Endometrial microvascular endothelial cells (primary cell): Measurements from ENCODE around the gene MST1. TPM values are rescaled to one million over a fixed set of nuclear protein-coding genes. Genes with fewer than 3 reads are reported as not detected.

ENCODE experiments used
- in situ Hi-C: cut with HindIII; loops from 2 replicates; pipeline ENCODE4 v1.10.0; 2017; ENCODE audit warnings: low sequenced_read_pairs, low pct_unique_long_range_greater_than_20kb; ENCODE audit errors: inconsistent ontology term
- total RNA-seq: library from RNA; depleted of rRNA; stranded (reverse); fragments of >200 nt; gene quantifications from one replicate; pipeline ENCODE4 v1.2.3, GENCODE V29; 2015; ENCODE audit errors: inconsistent ontology term

MST1 gene
- total RNA-seq, 1 donor from 2014 or later, result 1.1 TPM

DNA sequence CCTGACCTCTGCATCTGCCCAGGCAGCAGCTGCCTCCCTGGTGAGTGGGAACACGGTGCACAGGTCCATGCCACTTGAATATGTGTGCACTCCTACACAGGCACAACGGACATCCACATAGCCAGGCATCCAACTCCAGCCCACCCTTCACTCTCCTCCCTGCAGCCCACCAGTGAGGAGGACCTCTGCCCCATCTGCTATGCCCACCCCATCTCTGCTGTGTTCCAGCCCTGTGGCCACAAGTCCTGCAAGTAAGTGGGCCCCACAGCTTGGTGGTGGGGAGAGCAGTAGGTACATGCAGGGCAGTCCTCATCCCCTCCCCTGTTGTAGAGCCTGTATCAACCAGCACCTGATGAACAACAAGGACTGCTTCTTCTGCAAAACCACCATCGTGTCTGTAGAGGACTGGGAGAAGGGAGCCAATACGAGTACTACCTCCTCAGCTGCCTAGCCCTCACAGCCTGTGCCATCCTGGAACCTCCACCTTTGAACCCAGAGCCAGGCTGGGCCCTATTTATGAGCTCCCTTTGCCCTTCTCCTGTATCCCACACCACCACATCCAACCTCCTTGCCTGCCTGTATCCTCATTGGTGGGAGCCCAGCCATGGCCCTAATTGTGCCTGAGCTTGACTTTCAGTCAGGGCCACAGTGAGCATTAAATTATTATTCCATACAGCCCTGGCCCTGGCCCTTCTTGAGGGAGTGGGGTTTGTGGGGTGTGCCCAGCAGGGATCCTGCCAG lies 31.8 kb upstream of the MST1 start:
- in situ Hi-C loops, result no loop called here

DNA sequence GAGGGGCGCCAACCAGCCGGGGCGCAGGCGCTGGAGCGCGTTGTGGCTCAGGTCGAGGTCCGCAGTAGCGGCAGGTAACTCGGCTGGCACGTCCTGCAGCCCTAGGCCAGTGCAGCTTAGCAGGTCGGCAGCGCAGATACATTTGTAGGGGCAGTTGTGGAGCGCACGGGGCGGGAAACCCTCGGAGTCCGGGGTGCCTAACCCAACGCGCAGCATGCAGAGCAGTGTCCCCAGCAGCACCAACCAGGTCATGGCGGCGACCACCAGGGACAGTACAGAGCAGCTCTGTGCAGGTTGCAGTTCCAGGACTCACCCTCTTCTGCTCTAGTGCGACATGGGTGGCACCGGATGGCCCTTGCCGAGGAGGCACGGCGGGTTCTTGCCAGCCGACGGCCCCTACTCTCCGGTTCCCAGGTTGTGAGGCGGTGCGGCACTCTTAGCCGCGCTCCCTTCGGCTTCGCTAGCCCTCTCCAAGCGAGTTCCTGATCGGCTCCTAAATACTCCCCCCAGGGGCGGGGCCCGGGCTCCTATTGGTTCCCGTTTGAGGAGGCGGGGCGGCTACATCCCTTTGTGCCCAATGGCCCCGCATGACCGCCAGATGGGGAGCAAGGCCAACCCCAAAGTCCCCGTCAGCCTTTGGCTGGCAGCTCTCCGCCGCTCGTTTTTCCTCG lies 30.1 kb upstream of the MST1 start, which contains the start of gene AMIGO3:
Gene AMIGO3 (minus strand): TSS at position 471 of the 671 bp plus-strand sequence. CDS start 219 bp downstream, at position 252.
- in situ Hi-C loops, result no loop called here

DNA sequence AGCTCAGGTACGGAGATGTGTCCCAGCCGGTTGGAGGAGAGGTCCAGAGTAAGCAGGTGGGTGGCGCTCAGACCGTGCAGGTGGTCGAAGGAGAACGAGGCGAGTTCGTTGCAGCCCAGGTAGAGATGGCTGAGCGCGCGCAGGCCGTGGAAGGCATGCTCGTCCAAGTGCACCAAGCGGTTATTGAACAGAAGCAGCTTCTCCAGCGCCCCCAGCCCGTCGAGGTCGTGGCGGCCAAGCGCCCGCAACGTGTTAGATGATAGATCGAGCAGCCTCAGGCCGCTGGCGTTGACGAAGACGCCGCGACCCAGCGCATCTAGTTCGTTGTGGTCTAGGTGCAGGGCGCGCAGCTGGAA lies 29.6 kb upstream of the MST1 start:
- in situ Hi-C loops, result no loop called here

DNA sequence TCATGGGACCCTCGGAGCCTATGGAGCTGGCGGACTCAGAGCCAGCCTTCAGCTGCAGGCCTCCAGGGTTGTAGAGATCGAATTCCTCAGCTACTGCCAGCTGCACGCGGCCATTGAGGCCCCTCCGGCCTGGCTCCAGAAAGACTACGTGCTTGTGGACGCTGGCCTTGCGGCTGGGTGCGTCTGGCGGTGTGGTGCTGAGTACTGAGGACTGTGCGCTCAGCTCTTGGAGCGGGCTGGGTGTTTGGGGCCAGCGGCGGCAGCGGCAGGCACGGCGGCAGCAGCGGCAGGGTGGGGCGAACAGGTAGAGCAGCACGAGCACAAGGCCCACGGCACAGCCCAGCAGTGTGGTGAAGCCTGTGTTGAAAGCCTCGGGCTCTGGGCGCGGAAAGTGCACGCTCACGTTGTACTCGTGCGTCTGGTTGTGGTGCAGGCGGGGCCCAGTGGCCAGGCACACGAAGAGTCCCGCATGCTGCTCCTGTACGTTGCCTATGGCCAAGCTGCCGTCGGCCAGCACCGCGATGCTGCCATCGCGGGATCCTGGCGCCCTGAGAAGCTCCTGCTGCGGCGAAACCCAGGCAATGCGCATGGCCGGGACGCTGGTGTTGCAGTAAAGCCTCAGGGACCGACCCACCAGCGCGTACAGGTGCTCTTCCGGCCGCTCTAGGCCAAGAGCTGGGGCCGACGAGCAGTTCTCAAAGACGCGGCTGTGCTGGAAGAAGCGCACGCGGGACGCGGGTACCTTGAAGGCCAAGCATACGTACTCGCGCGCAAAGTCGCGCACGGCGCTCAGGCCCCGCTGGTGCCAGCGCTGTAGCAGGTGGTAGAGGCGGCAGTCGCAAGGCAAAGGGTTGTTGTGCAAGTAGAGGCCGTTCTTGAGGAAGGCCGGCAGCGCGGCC lies 28.9 kb upstream of the MST1 start:
- in situ Hi-C loops, result no loop called here

DNA sequence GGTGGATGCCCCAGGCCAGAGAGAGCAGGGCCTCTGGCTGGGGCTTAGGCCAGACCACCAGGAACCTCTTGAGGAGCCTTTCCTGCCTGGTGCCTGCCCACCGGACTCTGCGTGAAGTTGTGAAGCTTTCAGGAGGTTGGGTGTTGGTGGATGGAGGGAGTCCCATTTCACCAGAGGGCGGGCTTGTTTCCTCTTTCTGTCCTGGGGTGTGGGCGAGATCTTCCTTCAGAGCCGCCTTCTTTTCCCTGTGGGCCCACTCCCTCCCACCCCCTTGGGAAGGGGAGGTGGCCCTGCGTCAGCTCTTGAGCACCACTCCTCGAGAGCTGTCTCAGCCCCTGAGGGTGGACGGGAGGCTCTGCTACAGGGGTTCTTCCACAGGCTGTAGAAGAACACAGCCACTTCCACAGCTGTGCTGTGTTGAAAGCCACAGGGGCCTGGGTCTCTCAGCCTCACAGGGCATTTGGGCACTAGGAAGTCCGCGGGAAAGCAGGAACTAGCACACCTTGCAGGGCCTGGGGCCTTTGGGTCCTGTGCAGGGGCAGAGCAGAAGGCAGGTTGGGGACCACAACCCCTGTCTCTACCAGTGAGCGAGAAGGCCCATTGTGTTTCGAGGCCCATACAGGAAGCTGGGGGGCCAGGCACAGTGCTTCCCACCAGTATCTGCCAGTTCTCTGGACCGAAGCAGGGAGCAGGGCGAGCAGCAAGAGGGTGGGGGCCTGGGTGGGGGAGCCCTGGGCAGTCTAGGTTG lies 28.1 kb upstream of the MST1 start:
- in situ Hi-C loops, result no loop called here

DNA sequence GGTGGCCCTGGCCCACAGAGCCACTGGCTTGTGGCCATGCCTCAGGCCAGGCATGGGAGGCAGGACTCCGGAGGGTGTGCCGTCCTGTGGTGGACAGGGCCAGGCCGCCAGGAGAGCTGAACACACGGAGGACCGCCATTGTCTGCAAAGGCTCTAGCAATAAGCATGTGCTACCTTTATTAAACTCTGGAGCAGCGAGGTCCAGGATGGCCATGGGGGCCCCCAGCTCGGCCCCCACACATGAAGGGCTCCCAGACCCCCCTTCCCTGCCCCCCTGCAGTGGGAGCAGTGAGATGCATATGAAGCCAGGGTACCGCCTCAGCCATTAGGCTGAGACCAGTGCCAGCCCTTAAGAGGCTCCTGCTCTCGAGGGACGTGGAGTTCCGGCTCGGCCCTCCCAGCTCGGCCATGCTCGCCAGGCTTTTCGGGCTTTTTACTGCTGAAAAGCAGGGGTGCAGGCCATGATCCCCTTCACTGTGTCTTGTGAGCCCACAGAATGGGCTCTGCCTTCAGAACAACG lies 27.5 kb upstream of the MST1 start:
- in situ Hi-C loops, result no loop called here

DNA sequence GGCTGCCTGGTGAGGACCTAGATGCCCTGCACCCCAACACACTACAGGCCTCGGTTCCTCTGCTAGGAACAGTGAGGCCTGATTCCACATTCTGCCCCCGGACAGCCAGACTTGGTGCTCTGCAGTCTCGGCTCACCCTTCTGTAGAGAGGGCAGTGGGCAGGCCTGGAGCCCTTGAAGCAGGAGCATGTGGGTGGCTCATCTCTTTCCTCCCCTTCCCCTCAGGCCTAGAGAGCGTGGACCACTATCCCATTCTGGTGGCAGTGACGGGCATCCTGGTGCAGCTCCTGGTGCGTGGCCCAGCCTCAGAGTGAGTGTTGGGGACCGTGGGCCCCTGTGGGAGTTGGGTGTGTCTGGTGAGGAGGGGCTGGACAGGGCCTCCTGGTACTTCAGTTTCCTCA lies 26.9 kb upstream of the MST1 start:
- in situ Hi-C loops, result no loop called here

DNA sequence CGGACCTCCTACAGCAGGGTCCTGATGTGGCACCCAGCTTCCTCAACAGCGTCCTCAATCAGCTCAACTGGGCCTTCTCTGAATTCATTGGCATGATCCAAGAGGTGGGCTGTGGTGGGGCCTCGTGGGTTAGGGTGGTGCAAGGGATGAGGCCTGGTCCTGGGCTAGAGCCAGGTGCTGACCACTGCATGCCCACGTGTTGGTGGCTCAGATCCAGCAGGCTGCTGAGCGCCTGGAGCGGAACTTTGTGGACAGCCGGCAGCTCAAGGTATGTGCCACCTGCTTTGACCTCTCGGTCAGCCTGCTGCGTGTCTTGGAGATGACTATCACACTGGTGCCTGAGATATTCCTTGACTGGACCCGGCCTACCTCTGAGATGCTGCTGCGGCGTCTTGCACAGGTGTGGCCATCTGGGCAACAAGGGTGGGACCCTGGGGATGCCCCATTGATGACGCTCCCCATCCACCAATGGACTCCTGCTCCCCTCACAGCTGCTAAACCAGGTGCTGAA lies 26.4 kb upstream of the MST1 start:
- in situ Hi-C loops, result no loop called here

DNA sequence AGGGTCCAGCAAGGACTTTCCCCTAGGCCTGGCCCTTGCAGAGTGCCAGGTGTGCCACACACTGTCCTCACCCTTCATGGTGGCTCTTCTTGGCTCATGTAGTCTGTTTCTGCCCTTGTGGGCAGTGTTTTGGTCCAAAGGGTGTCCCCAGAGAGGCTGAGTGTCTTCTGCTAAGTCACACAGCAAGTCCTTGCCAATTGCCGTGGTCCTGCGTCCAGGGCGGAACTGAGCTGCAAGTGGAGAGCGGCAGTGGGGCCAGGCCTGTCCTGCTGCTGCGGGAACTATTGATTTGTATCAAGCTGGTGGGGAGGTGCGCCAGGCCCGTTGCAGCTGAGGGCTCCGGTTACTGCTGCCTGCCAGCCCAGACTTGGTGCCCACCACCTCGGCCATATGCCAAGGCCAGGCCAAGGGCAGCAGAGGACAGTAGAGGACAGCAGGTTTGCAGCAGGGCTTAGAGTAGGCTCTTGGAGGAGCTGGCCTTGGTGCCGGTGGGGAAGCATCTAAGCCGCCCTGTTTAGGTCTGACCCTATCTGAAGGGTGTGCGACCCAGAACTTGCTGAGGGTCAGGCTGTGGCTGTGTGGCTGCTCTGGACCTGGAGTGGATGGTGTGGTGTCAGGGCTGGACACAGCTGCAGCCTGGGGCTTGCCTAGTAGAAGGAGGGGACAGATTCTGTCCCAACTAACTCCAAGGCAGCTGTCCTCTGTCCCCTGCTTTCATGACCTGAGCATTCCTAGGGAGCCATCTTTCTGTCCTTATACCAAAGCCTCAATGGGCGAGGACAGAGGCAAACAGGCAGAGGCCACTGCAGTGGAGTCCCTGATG lies 25.7 kb upstream of the MST1 start:
- in situ Hi-C loops, result no loop called here

DNA sequence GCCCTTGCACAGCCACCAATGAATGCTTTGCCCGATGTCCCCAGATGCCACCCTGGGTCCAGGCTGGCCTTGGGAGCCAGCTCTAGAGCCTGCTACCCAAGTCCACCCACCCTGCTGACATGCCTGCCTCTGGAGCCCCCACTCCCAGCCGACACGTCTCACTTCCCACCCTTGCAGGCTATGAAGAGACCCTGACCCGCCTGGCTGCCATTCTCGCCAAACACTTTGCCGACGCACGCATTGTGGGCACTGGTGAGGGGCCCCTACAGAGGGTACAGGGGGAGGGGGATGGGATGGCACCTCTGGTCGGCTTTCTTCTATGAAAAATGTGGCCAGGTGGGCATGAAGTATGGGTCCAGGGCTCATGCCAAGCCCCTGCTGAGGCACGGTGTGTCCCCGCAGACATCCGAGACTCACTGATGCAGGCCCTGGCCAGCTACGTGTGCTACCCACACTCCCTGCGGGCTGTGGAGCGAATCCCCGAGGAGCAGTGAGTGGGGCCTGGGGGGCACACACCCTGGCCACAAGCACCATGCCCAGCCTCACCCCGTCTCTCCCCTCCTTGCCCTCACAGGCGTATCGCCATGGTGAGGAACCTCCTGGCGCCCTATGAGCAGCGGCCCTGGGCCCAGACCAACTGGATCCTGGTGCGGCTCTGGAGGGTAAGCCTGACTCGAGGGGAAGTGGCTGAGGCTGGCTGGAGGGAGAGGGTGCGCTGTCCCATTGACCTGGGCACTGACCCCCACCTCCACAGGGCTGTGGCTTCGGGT lies 24.2 kb upstream of the MST1 start:
- in situ Hi-C loops, result no loop called here

DNA sequence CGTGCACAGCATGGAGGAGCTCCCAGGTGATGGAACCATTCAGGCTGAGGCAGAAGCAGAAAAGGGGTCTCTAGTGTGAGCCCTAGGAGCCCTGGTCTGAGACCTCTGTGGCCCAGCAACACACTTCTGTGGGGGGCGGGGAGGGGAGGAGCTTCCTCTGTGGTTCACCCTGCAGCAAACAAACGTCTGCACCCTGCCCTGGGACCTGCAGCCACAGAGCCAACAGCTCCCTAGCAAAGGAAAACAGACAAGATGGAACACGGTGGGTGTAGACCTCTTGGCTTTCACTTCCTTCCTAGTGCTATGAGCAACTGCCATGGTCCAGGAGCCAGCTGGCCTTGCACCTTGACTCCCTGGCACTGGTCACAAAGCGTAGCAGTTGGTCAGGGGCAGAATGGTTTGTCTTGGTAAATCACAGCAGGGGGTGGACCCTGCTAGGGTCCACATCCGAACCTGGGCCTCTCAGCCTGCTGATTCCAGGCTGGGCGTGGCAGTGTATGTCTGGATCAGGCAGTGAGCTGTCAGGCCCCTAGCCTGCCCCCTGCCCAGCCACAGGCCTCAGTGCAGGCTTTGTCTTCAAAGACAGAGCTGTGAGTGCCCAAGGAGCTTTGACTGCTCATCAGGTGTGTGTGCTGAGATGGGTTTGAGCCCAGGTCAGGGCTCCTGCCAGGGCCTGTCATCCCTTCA lies 23.5 kb upstream of the MST1 start:
- in situ Hi-C loops, result no loop called here

DNA sequence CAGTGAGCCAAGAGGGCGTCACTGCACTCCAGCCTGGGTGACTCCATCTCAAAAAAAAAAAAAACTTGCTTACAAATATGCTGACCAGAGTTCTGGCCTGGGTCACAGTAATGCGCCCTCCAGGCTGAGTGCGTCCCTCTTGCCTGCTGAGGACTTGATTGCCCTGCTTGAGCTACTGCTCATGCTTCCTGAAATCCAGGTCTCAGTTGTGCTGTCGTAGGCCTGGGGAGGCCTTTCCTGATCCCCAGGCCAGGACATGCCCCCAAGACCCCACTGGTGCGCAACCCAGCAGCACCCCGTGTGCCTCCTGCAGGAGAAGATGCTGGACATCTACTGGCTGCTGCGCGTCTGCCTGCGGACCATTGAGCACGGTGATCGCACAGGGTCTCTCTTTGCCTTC lies 22.9 kb upstream of the MST1 start:
- in situ Hi-C loops, result no loop called here

DNA sequence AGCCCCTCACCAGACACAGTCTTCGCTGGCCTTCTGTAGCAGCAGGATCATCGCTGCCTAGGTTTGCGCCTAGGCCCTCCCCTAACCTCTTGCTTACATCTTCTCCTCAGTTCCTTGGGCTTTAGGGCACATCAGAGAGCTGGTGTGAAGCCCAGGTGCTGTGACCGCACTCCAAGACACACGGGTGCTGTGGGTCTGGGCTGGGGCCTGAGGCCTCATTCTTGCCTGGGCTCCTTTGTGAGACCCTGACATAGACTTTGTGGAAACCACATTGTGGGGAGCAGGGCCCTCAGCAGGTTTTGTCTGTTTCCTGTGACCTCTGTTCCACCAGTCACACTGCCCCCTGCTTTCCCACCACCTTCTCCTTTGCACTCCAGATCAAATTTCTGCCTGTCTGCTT lies 22.2 kb upstream of the MST1 start:
- in situ Hi-C loops, result no loop called here

DNA sequence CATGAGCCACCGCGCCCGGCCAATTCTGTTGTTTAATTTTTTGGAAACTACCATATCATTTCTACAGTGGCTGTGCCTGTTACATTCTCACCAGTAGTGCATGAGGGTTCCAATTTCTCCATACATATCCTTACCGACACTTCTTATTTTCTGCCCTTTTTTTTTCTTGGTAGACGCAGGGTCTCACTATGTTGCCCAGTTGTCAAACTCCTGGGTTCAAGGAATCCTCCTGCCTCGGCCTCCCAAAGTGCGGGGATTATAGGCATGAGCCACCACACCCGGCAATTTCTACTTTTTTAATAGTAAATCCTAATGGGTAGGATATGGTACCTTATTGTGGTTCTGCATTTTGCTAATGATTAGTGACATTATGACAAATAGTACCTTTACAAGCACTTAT lies 20.6 kb upstream of the MST1 start:
- in situ Hi-C loops, result no loop called here

DNA sequence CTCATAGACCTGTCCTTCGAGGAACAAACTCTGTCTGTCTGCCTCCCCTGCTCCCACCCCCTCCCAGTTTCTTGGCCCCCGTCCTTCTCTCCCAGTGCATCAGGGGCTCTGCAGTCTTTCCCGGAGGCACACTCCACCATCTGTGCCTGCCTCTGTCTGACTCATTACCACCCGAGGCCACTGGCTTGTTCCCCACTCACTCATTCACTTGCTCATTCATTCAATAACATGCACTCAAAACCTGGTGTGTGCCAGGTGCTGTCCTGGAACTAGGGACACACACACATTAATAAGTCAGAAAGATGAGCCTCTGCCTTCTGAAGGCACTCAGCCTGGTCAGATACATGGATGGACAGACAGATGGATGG lies 17.8 kb upstream of the MST1 start:
- in situ Hi-C loops, result no loop called here

DNA sequence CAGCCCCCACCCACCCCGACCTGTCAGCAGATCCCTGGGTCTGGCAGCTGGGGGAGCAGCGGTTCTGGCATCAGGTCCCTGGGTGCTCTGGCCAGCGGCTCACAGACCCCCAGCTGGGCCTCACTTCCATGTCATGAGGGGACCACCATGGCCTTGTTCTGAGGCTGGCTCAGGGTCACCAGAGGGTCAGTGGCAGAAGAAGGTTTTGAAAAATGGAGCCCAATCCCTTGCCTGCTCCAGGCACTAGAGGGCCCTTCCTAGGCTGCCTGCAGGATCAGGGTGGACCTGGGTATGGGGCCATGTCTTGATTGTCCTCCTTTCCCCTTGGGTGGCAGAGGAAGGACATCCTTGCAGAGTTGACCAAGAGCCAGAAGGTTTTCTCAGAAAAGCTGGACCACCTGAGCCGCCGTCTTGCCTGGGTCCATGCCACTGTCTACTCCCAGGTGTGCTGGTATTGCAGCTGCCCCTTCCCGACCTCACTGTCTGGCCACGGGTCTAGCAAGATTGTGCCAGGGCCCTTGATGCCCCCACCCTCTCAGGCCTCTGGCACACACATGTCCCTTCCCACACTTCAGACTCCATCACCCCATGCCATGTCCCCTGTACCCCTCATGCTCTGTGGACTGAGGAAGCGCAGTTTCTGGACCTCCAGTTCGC lies 17.3 kb upstream of the MST1 start:
- in situ Hi-C loops, result no loop called here
